ENCODE measurements around the gene CCRL2. TPM values are rescaled to one million over a fixed set of nuclear protein-coding genes. Genes with fewer than 3 reads are reported as not detected.

CCRL2 gene
- total RNA-seq, 1 experiment from 2014 or later: not detected

- Histone ChIP-seq H2AFZ (ENCODE audit: low read length) (no peak overlapping the region), H2BK120ac (ENCODE audit: low read depth, low read length, poor library complexity, severe bottlenecking) (no peak overlapping the region), H2BK15ac (ENCODE audit: low read depth, low read length) (no peak overlapping the region), H4K20me1 (ENCODE audit: control insufficient read depth, insufficient read depth, insufficient read length) (no peaks in the 10 kb centered on the region), H4K8ac (replicated peaks; ENCODE audit: insufficient read length, low read depth, low read length) (no peak overlapping the region), H3K4me1 (ENCODE audit: insufficient read depth, low read length) (no peaks in the 10 kb centered on the region), H3K4me2 (ENCODE audit: insufficient read depth, insufficient read length, low read length) (no peak overlapping the region), H4K5ac (ENCODE audit: insufficient read length, low read depth, low read length) (no peak overlapping the region), H2BK12ac (ENCODE audit: insufficient read length, low read depth, low read length) (no peak overlapping the region), H3K79me1 (ENCODE audit: insufficient read depth, low read depth, low read length, poor library complexity, severe bottlenecking) (no peaks in the 10 kb centered on the region), H3K9ac (ENCODE audit: extremely low read depth, insufficient read length, low read length) (no peak overlapping the region), H3K23me2 (ENCODE audit: insufficient read length, low read depth, low read length, poor library complexity, severe bottlenecking) (no peaks in the 10 kb centered on the region), H3K27ac (ENCODE audit: insufficient read length, low read depth, low read length) (no peak overlapping the region), H3K4ac (ENCODE audit: low read depth, low read length) (no peak overlapping the region), H3K23ac (ENCODE audit: insufficient read length, low read depth, low read length) (no peak overlapping the region), H3K18ac (ENCODE audit: insufficient read length, low read depth, low read length) (no peak overlapping the region), H2AK5ac (ENCODE audit: insufficient read length, low read length) (no peak overlapping the region), H3K79me2 (ENCODE audit: insufficient read depth, low read length) (no peaks in the 10 kb centered on the region), H2BK5ac (ENCODE audit: insufficient read length, low read length) (no peak overlapping the region), H4K91ac (ENCODE audit: insufficient read length, low read depth, low read length) (no peak overlapping the region), H2BK20ac (ENCODE audit: low read depth, low read length, poor library complexity, severe bottlenecking) (no peak overlapping the region), H3K27me3 (ENCODE audit: insufficient read depth, low read length) (no peaks in the 10 kb centered on the region), H3K9me3 (ENCODE audit: control insufficient read depth, low read depth, low read length) (no peaks in the 10 kb centered on the region), H3K14ac (ENCODE audit: insufficient read depth, low read length) (no peak overlapping the region), H3T11ph (ENCODE audit: low read length) (no peak overlapping the region), H3K56ac (ENCODE audit: insufficient read length, low read depth, low read length) (no peak overlapping the region)
- TF ChIP-seq, protein P1, sequence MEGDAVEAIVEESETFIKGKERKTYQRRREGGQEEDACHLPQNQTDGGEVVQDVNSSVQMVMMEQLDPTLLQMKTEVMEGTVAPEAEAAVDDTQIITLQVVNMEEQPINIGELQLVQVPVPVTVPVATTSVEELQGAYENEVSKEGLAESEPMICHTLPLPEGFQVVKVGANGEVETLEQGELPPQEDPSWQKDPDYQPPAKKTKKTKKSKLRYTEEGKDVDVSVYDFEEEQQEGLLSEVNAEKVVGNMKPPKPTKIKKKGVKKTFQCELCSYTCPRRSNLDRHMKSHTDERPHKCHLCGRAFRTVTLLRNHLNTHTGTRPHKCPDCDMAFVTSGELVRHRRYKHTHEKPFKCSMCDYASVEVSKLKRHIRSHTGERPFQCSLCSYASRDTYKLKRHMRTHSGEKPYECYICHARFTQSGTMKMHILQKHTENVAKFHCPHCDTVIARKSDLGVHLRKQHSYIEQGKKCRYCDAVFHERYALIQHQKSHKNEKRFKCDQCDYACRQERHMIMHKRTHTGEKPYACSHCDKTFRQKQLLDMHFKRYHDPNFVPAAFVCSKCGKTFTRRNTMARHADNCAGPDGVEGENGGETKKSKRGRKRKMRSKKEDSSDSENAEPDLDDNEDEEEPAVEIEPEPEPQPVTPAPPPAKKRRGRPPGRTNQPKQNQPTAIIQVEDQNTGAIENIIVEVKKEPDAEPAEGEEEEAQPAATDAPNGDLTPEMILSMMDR (conservative IDR thresholded peaks at IDR 0.05): no peak
- no peaks in the 10 kb centered on the region for H3K9me3 Mint-ChIP-seq
- no CpG with 5 or more reads among the region's 5 CpGs for WGBS (ENCODE audit: extremely low coverage, insufficient read length, low lambda C conversion rate)
- no peaks in the 10 kb centered on the region; the same call in none of the 2 replicates for H3K27me3 Mint-ChIP-seq (ENCODE audit: low read depth)
- H3K36me3 Mint-ChIP-seq (ENCODE audit: insufficient read depth in 1 of 3, low read depth in 3 of 3): no peaks in the 10 kb centered on the region
- H3K27ac Mint-ChIP-seq: no peak overlapping the region; a peak in 1 of 7 replicates
- H3K4me1 Mint-ChIP-seq: no peaks in the 10 kb centered on the region
- no peak overlapping the region for H3K4me3 Mint-ChIP-seq
- DNase-seq: no peak
Observed at GRCh38 chr3:46447228-46447985, 40.3 kb downstream of the CCRL2 start.

All from H9 (cell line).